ENCODE measurements around the gene GSE1. TPM values are rescaled to one million over a fixed set of nuclear protein-coding genes. Genes with fewer than 3 reads are reported as not detected.

Gene GSE1
- total RNA-seq, 1 donor from 2014 or later: 31.1 TPM

DNA sequence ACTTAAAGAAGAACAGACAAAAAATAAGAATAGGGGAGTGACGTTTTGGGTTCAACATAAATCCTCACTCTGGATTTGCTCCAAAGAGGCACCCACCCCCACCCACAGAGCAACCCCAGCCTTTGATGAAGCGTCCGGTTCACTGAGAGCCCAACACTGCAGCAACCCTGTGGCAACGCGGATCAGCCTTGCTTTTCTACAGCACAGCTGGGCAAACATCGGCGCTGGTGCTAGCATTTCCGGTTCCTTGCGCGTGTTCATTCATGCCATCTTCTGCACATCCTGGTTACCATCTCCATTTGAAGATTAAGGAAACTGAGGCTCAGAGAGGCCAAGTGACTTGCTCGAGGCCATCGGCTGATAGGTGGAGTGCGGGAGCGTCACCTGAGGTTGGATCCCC lies 84.3 kb downstream of the GSE1 start:
- no peak for DNase-seq (ENCODE audit: low spot score)

DNA sequence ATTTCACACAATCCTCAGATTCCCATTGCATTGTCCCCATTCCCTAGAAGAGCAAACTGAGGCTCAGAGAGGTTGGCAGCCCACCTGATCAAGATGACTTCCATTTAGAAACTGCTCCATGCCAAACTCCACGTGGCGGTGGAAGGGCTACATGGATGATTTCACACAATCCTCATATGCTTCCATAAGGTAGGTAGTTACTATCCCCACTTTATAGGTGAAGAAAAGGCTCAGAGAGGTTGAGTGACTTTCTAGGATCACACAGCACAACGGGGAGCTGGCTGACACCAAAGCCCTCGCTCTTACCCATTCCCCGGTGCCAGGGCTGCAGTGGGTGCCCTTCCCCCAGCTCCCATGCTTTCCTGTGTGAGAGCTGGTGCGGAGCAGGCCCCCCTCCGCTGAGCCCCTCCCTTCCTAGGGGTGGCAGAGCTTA lies 85.4 kb downstream of the GSE1 start:
- DNase-seq (ENCODE audit: low spot score): no peak

DNA sequence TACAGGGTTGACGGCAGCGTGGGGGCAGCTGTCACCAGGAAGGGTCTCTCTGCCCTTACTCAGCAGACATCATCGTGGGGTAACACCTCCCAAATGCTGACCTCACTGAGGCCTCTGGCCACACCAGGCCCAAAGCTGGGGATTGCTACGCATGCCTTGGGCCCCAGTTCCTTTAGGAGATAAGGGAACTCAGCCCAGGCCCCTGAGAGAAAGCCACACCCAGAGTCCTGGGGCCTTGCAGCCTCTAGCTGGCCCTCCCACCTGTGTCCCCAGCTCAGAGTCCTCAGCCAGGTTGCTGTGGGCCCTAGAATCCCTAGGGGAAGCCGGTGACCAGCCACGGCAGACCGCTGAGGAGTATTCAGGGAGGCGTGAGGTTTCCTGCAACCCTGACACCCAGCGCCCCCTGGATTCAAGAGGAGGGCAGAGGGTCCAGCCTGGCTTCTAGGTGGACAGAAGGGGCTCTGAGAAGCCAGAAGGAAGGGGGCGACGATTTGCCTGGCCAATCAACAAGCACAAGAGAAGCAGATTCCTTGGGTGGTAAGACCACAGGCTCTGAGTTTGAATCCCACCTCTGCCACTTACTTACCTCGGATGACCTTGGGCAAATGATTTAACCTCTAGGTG lies 85.9 kb downstream of the GSE1 start:
- DNase-seq (ENCODE audit: low spot score): peak; percentile 58

DNA sequence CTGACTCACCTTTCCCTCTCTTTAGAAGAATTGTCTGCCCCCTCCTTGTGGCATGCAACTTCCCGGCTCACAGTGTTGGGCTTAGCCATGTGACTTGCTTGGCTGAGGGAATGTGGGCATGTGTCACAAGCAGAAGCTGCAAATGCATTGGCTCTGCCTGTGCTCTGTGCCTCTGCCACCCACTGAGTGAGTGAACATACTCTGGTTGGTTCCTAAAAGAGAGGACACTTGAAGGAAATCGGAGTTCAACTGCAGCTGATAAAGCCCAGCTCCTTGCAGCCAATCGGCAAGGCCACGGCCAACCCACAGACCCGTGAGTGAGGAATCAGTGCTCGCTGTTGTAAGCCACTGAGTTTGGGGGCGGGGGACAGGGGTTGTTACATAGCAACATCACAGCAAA lies 86.5 kb downstream of the GSE1 start:
- peak; percentile 52 for DNase-seq (ENCODE audit: low spot score)

DNA sequence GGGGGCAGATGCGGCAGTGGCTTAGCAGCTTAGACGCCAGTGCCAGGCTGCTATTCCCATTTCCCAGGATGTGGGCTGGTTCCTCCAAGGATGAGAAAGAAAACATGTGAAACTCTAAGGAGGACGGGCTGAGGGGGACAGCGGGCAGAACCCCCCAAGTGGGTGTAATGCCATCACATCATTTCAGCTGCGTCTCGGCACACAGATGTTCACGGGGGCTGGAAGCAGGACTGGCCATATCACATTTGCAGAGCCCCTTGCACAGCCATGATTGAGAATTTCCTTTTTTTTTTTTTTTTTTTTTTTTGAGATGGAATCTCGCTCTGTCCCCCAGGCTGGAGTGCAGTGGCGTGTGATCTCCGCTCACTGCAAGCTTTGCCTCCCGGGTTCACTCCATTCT lies 90.9 kb downstream of the GSE1 start:
- DNase-seq (ENCODE audit: low spot score): no peak

DNA sequence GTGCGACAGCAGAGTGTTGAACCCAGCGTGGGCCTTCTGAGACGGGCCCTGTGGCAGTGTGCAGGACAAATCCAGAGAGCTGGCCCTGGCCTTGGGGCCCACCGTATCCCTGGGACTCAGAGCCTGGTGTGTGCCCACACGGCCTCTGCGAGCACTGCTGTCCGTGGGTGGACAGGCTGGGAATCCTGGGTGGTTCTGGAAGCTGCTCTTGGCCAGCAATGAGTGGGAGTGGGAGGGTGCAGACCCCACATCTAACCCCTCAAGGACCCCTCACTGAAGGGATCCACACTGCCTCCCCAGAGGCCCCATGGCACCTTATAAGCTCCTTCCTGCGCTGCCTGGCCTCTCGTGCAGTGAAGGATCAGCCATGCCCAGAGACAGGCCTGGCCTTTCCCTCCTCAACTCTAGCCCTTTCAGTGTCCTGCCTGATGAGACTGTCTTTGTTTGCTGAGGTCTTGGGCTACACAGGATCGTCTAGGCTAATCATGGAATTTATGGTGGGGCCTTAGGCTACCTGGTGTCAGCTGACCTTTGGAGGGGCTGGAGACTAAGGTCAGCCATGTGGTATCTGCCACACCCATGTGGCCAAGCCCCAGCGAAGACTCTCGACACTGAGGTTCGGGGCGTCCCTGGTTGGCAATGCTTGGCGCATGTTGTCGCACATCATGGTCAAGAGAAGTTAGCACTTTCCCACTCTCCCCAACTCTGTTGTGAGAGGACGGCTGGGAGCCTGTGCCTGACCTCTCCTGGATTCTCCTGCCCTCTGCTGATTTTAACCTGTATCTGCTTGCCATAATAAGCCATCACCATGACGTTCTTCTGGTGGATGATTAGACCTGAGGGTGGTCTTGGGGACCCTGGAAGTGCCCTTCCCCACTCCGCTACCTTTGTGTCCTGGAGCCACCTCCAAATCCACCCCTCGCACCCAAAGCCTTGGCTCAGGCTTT lies 92.1 kb downstream of the GSE1 start:
- no peak for DNase-seq (ENCODE audit: low spot score)

DNA sequence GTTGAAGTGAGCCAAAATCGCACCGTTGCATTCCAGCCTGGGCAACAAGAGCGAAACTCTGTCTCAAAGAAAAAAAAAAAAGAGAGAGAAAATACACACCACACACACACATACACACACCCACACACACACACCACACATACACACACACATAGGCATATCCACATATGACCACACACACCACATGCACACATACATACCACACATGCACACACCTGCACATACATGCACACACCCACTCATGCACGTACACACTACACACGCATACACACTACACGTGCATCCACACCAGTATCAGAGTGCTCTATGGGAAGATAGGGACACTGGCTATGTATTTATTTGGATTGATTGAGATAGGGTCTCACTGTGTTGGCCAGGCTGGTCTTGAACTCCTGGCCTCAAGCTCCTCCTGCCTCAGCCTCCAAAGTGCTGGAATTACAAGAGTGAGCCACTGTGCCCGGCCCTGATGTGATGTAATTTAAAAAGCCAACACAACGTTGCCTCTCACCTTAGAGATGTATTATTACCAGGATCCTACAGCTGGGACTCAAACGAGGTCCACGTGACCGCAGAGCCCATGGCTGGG lies 93.4 kb downstream of the GSE1 start:
- DNase-seq (ENCODE audit: low spot score): no peak

DNA sequence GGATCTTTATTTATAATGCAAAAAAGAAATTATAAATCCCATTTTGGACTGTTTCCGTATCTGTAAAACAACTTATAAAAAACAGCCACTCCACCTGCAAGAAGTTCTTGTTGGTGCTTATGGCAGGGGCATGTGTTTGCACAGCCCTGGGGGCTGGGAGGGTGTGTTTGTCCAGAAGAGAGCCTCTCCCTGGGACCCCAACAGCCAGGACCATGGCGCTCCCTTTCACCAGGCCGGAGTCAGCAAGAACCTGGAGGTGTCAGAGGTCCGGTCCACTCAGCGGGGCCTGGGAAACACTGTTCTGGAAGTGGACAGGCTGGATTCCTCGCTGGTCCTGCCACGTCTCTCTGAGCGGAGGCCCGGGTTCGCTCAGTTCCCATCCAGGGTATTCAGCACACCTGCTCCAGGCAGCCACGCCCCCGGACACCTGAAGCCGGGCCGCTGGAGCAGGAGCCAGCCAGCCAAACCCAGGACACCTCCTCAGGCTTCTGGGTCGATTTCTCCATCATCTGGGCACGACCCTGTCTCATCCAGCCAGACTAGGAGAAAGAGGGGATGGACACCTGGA lies 94.5 kb downstream of the GSE1 start:
- DNase-seq (ENCODE audit: low spot score): no peak

DNA sequence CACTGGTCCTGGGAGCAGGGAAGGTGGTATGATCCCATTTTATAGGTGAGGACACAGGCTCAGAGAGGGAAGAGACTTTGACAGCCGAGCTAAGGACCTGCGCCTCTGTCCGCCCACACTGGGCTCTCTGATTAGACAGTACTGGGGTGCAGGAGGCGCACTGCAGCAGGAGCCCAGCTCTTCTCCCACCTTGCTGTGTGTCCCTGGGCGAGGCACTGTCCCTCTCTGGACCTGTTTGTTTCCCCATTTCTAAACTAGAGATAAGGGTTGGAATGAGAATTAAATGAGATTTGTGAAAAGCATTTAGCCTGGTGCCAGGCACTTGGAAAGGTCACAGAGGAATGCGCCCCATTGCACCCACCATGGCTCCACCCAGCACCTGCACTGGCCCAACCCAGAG lies 95.2 kb downstream of the GSE1 start:
- no peak for DNase-seq (ENCODE audit: low spot score)

DNA sequence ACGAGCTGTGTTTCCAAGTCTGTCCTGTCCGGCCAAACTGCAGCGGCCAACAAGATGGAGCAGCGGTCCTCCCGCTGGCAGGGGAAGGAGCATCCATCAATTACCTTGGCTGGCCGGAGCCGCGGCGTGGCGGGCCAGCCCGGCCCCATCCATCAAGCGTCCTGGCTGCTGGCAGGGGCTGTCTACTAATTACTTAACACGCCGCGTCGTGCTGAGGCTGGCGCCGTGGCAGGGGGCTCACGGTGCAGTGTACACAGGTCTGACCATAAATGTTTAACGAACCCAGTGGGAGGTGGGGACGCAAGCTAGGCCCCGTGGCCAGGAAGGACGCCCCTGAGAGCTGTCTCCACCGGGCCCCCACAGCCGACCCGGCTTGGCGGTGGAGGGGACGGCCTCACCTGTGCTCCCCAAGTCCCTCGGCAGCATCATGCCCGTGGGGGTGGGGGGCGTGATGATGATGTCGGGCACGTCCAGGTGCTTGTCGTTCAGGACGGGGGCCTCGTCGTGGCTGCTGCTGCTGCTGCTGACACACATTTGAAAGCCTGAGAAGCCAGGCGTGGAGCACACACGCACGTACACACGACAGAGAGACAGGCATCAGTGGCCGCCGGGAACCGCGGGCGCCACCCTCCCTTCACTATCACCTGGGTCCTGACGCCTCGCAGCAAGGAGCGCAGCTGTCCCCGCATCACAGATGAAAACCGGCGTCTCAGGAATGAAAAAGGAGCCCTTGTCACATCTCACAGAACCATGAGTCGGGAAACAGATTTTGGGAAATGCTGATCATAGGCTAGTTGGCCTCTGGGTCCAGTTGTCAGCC lies 96.9 kb downstream of the GSE1 start:
- DNase-seq (ENCODE audit: low spot score): no peak

DNA sequence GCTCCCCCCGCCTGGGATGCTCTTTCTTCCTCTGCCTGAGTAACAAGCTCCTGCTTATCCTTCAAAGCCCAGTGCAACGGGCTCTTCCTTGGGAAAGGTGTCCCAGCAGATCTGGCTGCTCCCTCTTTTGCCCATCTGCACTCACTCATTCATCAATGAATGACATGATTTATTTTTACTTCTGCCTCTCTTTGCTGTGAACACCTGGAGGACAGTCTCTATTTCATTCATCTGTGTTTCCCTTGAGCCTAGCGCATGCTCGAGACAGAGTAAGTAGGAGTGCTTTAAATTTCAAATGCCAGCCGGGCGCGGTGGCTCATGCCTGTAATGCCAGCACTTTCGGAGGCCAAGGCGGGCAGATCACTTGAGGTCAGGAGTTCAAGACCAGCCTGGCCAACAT lies 97.6 kb downstream of the GSE1 start:
- no peak for DNase-seq (ENCODE audit: low spot score)

DNA sequence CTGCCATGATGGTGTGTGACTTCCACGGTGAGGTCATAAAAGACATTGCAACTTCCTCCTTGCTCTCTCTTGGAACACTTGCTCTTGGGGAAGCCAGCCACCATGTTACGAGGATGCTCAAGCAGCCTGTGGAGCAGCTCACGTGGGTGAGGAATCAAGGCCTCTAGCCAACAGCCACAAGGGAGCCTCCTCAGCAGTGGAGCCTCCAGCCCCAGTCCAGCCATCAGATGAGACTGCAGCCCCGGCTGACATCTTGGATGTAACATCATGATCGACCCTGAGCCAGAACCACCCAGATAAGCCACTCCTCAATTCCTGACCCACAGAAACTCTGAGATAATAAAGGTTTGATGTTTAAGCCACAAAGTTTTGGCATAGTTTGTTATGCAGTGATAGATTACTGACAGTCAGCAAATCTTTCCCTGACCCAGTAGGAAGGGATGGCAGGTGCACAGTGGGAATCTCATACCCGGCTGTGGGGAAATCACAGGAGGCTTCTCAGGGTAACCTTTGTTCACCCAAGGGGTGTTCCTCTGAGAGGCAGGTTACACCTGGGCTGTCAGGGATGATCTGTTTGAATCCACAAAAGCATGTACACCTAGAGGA lies 99.0 kb downstream of the GSE1 start:
- DNase-seq (ENCODE audit: low spot score): no peak

DNA sequence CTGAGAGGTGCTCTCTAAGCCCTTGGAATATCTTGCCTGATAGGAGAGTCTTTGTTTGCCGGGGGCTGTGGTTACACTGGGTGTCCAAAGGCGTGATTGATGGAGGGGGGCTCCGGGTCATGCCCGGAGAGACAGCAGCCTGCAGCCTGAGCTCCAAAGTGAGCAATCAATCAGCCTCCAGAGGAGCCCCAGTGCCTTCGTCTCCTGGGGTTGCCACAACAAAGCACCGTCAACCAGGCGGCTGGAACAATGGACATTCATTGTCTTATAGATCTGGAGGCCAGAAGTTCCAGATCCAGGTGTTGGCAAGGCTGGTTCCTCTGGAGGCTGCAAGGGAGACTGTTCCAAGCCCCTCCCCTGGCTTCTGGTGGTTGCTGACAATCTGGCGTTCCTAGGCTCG lies 99.7 kb downstream of the GSE1 start:
- DNase-seq (ENCODE audit: low spot score): no peak

DNA sequence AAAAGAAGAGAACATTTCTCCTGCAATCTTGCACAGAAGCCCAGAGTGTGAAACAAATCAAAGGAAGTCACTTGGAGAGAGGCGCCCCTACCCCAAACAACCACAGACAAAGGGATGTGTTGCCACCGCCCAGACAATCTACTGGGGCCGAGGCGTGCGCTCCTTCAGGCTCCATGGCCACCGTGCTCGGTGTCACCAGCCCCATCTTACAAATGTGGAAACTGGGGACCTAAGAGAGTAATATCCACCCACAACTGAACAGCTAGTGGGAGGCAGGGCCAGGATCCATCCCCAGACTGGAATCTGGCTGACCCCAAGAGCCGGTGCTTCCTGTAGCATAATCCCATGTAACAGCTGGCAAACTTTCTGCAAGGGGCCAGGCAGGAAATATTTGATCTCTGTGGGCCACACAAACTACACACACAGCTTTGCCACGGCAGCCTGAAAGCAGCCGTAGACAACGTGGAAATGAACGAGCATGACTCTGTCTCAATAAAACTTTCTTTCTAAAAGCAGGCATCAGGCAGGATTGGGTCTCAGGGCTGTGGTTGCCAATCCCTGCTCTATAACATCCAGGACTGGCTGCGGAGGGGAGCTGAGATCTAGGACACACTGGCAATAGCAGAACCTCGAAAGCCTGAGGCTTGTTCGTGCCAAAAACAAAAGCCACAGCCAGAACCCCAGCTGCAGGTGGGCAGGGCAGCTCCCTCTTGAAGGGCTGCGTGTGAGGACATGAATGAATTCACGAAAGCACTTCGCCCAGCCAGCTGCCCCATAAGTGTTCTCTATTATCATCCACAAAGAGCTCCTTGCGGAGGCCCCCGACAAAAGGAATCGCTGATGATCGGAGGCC lies 102.3 kb downstream of the GSE1 start:
- DNase-seq (ENCODE audit: low spot score): peak; percentile 48

DNA sequence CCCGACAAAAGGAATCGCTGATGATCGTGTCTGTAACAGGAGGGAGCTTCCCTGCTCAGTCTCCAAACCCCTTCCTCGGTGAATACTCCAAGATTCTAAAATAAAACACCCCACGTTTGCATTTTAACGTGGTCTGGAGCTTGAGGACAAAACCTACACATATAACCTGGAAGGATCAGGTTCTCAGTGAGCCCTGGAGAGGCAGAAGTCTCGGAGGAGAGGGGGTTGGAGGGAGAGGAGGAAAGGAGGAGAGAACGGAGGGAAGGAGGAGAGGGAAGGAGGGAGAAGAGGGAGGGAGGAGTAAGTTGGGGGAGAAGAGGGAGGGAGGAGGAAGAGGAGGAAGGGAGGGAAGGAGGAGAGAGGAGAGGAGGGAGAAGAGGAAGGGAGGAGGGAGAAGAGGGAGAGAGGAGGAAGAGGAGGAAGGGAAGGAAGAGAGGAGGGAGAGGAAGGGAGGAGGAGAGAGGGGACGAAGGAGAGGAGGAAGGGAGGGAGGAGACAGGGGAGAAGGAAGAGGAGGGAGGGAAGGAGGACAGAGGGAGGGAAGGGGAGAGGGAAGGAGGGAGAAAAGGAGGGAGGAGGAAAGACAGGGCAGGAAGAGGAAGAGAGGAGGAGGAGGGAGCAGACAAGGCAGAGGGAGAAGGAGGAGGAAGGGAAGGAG lies 103.0 kb downstream of the GSE1 start:
- peak; percentile 24 for DNase-seq (ENCODE audit: low spot score)

DNA sequence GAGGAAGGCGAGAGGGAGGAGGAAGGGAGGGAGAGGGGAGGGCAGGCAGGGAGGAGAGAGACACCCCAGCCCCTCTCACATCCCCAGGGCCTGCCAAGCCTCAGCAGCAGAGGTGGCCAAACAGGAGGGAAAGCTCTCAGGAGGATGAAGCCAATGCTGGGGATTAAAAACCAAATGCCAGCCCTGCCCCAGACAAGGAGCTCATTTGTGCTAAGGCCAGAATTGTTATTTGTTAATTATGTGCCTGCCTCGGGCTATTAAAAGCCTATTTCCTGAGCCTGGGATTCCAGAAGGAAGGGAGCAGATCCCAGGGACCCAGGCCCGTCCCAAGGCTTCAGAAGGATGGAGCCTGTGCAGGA lies 103.5 kb downstream of the GSE1 start:
- no peak for DNase-seq (ENCODE audit: low spot score)

DNA sequence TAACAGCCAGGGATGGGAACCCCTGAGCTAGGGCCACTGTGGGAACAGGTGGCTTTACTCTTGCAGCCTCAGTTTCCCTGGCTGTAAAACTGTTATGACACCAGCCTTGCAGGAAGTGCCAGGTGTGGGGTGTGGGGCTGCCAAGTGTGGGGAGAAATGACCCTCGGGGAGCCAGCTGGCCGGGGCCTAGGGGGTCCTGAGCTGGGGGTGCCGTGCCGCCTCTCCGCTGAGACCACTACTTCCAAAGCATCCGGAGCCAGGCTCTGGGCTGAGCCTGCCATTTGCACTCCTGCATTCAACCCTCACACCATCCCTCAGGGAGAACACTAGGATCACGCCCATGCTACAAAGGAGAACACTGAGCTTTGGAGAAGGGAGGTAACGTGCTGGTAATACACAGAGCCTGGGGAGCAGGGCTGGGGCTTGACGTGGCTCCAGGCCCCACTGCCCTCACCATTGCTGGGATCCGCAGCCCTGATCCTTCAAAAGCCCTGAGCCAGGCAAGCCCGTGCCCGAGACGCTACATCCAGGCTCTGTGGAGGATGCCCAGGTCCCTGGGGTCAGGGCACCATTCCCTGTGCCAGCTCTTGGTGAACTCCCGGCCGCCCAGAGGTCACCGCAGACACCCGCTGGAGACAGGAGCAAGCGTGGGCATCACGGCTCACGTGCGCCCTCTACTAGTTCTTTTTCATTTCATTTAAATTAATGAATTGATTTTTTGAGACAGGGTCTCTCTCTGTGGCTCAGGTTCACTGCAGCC lies 104.5 kb downstream of the GSE1 start:
- DNase-seq (ENCODE audit: low spot score): peak; percentile 54

DNA sequence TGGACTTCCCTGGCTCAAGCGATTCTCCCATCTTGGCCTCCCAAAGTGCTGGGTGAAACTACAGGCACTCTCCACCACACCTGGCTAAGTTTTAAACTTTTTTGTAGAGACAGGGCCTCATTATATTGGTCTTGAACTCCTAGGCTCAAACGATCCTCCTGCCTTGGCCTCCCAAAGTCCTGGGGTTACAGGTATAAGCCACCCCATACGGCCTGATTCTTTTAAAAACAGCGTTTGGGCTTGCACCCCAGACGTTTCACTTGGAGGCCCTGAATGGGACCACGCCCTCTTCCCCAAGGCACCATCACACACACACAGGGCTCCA lies 105.0 kb downstream of the GSE1 start:
- no peak for DNase-seq (ENCODE audit: low spot score)

DNA sequence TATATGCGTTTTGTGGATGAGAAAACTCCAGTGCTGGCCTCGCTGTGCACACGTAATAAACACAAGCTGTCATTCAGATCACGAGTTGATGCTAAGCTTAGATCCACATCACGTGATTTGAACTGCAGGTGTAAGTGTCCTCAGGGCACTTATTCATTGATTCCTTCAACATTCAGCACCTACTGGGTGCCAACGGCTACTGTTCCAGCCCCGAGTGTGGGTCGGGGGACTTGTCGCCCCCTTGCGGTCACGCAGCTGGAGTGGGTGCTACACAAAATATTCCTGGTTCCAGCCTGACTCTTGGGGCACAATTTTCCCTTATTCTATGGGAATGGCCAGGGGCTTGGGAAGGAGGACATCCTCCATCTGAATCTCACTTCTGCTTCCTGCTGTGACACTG lies 105.6 kb downstream of the GSE1 start:
- no peak for DNase-seq (ENCODE audit: low spot score)

All from umbilical cord (tissue), 2 donors.